ENCODE measurements around the gene STARD13.

The STARD13 gene

GRCh38 chr13:33275916-33276315, 9.6 kb downstream of the STARD13 start:
- no peak for DNase-seq (ENCODE audit: low read depth in 2 of 2)

DNA sequence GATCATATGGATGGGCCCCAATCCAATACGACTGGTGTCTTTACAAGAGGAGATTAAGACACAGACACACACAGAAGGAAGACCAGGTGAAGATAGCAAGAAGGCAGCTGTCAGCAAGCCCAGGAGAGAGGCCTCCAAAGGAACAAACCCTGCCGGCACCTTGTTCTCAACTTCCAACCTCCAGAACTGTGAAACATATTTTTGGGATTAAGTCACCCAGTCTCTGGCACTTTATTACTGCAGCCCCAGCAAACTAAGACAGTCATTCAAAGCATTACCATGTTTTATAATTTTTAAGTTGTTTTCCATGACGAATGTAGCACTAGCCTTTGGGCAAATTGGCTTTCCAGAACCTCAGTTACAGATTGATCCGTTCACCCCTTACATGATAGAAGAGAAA, 11.3 kb downstream of the STARD13 start:
- no peak for DNase-seq (ENCODE audit: low read depth in 2 of 2)

DNA sequence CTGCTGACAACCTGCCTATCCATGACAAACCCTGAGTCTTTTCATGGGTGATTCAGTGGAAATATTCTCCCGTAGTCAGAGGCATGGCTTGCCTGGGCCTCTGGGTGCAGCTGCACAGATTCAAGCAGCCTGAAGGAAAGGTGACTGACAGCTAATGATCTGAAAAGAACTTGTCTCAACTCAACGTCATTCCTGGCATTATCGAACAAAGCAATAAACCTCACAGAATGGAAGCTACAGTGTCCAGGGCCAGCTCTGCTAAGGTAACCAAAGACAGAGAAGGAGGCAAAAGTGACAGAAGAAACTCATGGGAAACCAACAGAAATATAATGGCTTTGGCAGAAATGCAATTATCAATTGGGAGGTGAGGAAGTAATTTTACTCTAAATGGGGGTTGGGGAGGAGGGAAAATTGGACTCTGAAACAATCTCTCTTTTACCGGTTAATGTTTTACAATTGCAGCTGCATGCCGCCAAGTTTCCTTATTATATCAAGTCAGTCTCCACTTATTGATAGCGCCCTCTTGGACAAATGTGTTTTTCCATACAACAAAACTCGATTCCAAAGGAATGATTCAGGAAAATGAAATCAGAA, 12.9 kb downstream of the STARD13 start:
- no peak for DNase-seq (ENCODE audit: low read depth in 2 of 2)

- DNase-seq (ENCODE audit: low read depth in 2 of 2): no peak
These were observed 13.8 kb downstream of the STARD13 start for GRCh38 chr13:33271759-33272158.

DNA sequence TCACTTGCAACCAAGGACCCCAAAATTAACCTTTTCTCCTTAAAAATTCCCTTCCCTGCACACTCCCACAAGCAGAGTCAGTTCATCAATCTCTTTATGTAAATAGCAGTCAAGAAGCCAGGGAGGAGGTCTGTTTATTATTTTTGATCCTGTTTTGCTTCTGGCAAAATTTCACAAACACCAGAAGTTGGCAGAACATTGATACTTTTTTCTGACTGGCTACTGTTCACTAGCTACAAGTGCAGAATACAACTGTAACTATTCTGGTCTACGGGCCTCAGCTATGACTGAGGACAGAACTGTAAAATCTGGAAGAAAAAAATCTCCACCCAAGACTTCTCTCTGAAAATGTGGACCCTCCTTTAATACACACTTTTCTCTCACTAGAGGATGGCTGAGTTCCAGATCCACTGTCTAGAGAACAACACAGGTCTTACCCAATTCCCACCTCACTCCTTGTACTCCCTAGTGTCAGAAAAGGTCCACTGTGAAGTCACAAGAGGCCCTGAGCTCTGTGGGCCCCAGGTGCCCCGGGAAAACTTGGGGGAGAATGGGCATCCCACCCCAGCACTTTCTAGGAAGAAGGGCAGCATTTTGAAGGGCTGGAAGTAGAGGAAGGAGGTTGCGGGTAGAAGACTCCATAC, 14.5 kb downstream of the STARD13 start:
- no peak for DNase-seq (ENCODE audit: low read depth in 2 of 2)

- DNase-seq (ENCODE audit: low read depth in 2 of 2): no peak
These were observed 19.9 kb downstream of the STARD13 start for GRCh38 chr13:33265607-33266006.

- DNase-seq (ENCODE audit: low read depth in 2 of 2): no peak
These were observed 20.4 kb downstream of the STARD13 start for GRCh38 chr13:33265133-33265532.

GRCh38 chr13:33264620-33264978, 21.0 kb downstream of the STARD13 start:
- no peak for DNase-seq (ENCODE audit: low read depth in 2 of 2)

GRCh38 chr13:33263976-33264619, 21.5 kb downstream of the STARD13 start:
- no peak for DNase-seq (ENCODE audit: low read depth in 2 of 2)

GRCh38 chr13:33263484-33263883, 22.1 kb downstream of the STARD13 start:
- no peak for DNase-seq (ENCODE audit: low read depth in 2 of 2)

DNA sequence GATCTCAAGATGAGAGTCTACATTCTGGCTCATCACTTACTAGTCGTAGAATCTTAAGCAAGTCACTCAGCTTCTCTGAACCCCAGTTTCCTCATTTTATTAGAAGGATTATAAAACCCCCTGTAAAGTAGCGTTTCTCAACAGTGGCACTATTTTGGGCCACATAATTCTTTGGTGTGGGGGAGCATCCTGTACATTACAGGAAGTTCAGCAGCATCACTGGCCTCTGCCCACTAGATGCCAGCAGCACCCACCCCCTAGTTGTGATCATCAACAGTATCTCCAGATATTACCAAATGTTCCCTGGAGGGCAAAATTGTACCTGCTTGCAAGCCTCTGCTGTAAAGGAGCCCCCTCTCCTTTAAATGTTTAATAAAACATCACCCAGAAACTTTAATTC, 22.6 kb downstream of the STARD13 start:
- no peak for DNase-seq (ENCODE audit: low read depth in 2 of 2)

DNA sequence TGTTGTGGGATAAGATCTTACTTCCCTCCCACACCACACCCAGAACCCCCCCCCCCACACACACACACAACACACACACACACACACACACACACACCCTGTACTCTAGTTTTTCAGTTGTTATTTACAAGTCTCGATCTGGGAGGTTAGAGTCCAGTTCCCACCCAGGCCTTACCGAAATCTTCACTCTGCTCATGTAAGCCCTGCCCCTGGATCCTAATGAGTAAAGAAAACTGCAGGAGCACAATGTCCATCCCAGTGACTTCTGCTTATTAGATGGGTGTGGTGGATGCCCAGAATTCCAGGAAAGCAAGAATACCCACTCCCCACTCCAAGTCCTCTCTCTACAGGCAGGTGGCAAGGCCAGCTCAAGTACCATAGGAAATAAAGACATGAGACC, 23.0 kb downstream of the STARD13 start:
- DNase-seq (ENCODE audit: low read depth in 2 of 2): no peak

GRCh38 chr13:33262062-33262487, 23.5 kb downstream of the STARD13 start:
- DNase-seq (ENCODE audit: low read depth in 2 of 2): no peak

- no peak for DNase-seq (ENCODE audit: low read depth in 2 of 2)
These were observed 24.0 kb downstream of the STARD13 start for GRCh38 chr13:33261387-33262061.

DNA sequence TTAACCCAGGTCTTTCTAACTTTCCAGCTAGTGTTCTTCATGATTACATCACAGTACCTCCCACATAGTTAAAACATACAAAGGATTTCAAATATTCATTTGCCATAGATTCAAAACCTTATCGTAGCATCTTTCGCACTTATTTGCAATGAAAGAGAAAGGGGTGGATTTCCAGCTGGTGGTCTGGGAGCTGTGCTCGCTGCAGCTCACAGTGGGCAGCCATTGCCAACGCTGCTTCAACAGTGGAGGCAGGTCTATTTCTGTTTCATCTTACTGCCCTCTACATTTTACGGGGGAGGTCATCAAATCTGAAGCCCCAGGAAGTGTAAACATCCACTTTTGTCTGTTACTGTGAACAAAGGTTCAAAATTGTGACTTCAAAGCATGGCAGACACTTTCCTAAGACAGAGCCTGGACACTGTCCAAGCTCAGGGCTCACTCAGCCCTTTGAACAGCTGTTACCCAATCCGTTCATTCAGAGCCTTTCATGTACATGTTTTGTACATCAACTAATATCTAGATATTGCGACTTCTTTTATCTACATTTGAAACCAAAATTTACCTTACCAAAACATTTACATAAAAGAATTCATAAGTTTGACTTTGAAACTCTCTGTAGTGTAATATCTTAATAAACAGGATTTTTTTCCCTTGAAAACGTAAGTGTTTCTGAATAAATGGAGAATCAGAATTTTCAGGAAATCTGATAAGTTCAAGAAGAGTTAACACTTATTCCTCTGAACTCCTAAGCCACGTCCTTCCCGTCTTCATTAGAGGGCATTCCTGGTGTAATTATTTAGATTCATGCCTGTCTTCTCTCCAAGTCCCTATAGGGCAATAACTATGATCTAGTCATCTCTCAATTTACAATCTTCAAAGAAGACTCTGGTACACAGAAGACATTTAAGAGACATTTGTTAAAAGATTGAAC, 25.1 kb downstream of the STARD13 start:
- no peak for DNase-seq (ENCODE audit: low read depth in 2 of 2)

DNA sequence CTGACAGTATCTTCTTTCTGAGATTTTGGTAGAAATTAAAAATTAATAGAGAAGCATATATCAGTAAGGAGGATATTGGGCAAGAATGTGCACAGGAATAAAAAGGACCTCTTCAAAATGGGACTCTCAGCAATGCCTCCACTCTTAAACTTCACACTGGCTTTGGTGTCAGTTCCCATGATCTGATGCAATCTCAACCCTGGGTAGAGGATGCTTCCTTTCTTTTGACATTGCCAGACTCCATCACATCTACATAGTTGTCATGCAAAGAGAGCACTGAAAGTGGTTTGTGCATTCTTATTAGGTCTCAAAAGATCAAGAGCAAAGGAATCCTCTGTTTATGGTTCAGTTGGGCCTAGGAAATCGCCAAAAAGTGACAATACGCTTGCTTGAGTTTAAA, 26.3 kb downstream of the STARD13 start:
- DNase-seq (ENCODE audit: low read depth in 2 of 2): no peak

GRCh38 chr13:33258808-33259193, 26.8 kb downstream of the STARD13 start:
- DNase-seq (ENCODE audit: low read depth in 2 of 2): no peak

GRCh38 chr13:33257841-33258807, 27.4 kb downstream of the STARD13 start:
- DNase-seq (ENCODE audit: low read depth in 2 of 2): no peak

DNA sequence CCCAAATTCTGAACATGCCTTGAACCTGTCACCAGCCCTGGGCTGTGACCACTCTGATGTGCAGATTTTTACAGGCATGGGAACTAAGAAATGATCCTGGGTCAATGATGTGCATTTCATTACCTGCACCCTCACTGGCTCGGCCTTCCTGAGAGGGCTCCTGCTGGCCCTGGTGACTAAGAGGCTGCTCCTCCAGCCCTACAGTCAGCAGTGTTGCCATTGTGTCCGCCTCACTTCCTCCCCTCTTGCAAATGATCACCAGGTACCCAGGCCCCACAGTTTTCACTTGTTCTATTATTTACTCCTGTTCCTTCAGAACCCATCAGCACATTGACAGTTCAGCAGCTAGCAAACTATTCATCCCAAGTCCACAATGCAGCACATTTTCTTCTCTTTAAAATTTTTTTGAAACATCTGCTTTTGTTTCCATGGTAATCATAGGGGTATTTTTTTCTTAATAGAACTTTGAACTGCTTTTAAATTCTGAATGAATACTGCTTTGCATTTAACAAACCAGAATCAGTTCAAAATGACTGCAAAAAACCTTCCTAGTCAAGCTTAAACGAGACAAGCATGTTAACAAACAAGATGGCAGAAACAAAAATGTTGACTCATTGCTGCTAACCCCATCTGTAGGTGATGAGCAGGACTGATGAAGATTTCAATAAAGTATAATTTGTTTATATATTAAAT, 29.3 kb downstream of the STARD13 start:
- no peak for DNase-seq (ENCODE audit: low read depth in 2 of 2)

DNA sequence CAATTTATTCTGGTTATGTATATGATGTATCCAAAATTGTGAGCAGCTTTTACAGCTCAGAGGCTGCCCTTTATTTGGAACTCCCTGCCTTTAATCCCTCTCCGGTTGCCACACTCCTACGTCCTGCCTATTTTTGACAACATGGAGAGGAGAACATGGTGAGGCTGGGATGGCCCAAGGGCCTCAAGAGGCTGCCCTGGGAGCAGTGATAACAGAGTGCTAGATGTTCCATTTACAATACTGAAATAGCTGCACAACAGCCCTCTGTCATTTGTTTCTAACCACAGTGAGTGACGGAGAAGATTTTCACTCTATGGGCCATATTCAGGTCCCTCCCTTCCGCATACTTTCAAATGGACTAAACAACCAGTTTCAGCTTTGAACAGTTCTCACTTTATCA, 33.4 kb downstream of the STARD13 start:
- no peak for DNase-seq (ENCODE audit: low read depth in 2 of 2)

Data from stimulated activated CD8-positive, alpha-beta memory T cell treated with anti-CD3 and anti-CD28 coated beads, Interleukin-7, amount 100 ng/mL, for 1 hour (primary cell).